Endodermal cell (in vitro differentiated cells): ENCODE results near the gene GNL1. TPM values are rescaled to one million over a fixed set of nuclear protein-coding genes. Genes with fewer than 3 reads are reported as not detected.
"Not testable (repeated sequence)": the region's sequence is repeated elsewhere in the genome, so short reads cannot be mapped to it uniquely, and the experiment has no call there.

Experiments
- DNase-seq: peaks from one replicate; pipeline ENCODE4 v3.0.0-alpha.2; 2017
- H3K27ac ChIP-seq: 2 replicates; pipeline ENCODE4 v1.5.1; 2013; ENCODE audit warnings: mild to moderate bottlenecking, low read depth, low read length, moderate library complexity
- H3K27me3 ChIP-seq: 2 replicates; pipeline ENCODE4 v1.6.1; 2013; ENCODE audit warnings: mild to moderate bottlenecking, low read length, moderate library complexity; ENCODE audit not compliant: insufficient read depth, control insufficient read depth, poor library complexity, severe bottlenecking
- H3K36me3 ChIP-seq: 2 replicates; pipeline ENCODE4 v1.7.0; 2013; ENCODE audit warnings: mild to moderate bottlenecking, low read length, moderate library complexity; ENCODE audit not compliant: control insufficient read depth, insufficient read depth
- H3K4me1 ChIP-seq: one replicate; pipeline ENCODE4 v1.7.0; 2013; ENCODE audit warnings: low read length; ENCODE audit not compliant: control insufficient read depth, insufficient read depth
- H3K4me3 ChIP-seq: 2 replicates; pipeline ENCODE4 v1.5.1; 2013; ENCODE audit warnings: mild to moderate bottlenecking, low read length, moderate library complexity
- H3K9ac ChIP-seq: 2 replicates; pipeline ENCODE4 v1.6.1; 2013; ENCODE audit warnings: mild to moderate bottlenecking, low read length, moderate library complexity; ENCODE audit not compliant: poor library complexity, severe bottlenecking; ENCODE audit errors: extremely low read depth
- H3K9me3 ChIP-seq: 2 replicates; pipeline ENCODE4 v1.6.1; 2013; ENCODE audit warnings: mild to moderate bottlenecking, low read length, moderate library complexity; ENCODE audit not compliant: control insufficient read depth
- H3K27ac Mint-ChIP-seq: 2 replicates; pipeline ENCODE4 v1.8.0; 2020; ENCODE audit warnings: mixed read lengths
- H3K27me3 Mint-ChIP-seq: 2 replicates; pipeline ENCODE4 v1.8.0; 2021; ENCODE audit warnings: mild to moderate bottlenecking, mixed read lengths; ENCODE audit not compliant: insufficient read depth
- H3K36me3 Mint-ChIP-seq: 2 replicates; pipeline ENCODE4 v1.8.0; 2020; ENCODE audit warnings: low read depth, mixed read lengths
- H3K4me1 Mint-ChIP-seq: 2 replicates; pipeline ENCODE4 v1.8.0; 2020; ENCODE audit warnings: mixed read lengths
- H3K4me3 Mint-ChIP-seq: 2 replicates; pipeline ENCODE4 v1.8.0; 2020; ENCODE audit warnings: mild to moderate bottlenecking, moderate library complexity, mixed read lengths
- H3K9me3 Mint-ChIP-seq: 2 replicates; pipeline ENCODE4 v1.8.0; 2020; ENCODE audit warnings: mild to moderate bottlenecking, mixed read lengths
- CTCF ChIP-seq: fragments of 200-600 bp; sonication (generic); conservative IDR thresholded peaks from 2 replicates; pipeline ENCODE4 v1.5.0; 2021; ENCODE audit warnings: antibody characterized with exemption, mild to moderate bottlenecking
- WGBS, 2 experiments: methylation state at CpG; one replicate each; pipeline versions ENCODE4 v1.1.5 to v1.1.7; 2013; ENCODE audit warnings: missing lambda C conversion rate in 2 of 2, mixed read lengths in 1 of 2; ENCODE audit not compliant: insufficient coverage in 1 of 2, insufficient read length in 1 of 2; 5-methylcytosine and 5-hydroxymethylcytosine counted together
- total RNA-seq, 2 donors: library from RNA; stranded (reverse); fragmentation: NEBNext Ultra II Directional in 1 of 2; extraction: Animal tissue kit (Norgen Biotek cat#: 25700) in 1 of 2; gene quantifications; 2 replicates in 1 of 2; 3 replicates in 1 of 2; pipeline ENCODE4 v1.2.1, GENCODE V29; 2021

The GNL1 gene
- total RNA-seq, 2 donors from 2014 or later: 82.1 to 93.5 TPM

GRCh38 chr6:30507849-30508827 lies 48.2 kb downstream of the GNL1 start:
- 92 to 94% methylated on average over 5 of the region's 5 CpGs for WGBS, 2 experiments

GRCh38 chr6:30500421-30501355 lies 55.6 kb downstream of the GNL1 start:
- TF ChIP-seq CTCF: no peak
- H3K9me3 Mint-ChIP-seq: peaks cover 14% of the 10 kb centered on the region
- Histone ChIP-seq H3K27me3 (no peaks in the 10 kb centered on the region), H3K4me1 (no peaks in the 10 kb centered on the region), H3K27ac (no peak overlapping the region), H3K4me3 (no peak overlapping the region), H3K36me3 (no peaks in the 10 kb centered on the region), H3K9me3 (no peaks in the 10 kb centered on the region), H3K9ac (no peak overlapping the region)
- peaks cover 2% of the 10 kb centered on the region for H3K36me3 Mint-ChIP-seq
- no peak overlapping the region for H3K4me3 Mint-ChIP-seq
- 71 to 78% methylated on average over 7 to 10 of the region's 10 CpGs for WGBS, 2 experiments
- DNase-seq: no peak
- no peak overlapping the region for H3K27ac Mint-ChIP-seq
- peaks cover 8% of the 10 kb centered on the region for H3K4me1 Mint-ChIP-seq
- no peaks in the 10 kb centered on the region for H3K27me3 Mint-ChIP-seq

More at GRCh38 chr6:30507849-30508827, 48.2 kb downstream of the GNL1 start:
- Histone ChIP-seq H3K4me1 (no peaks in the 10 kb centered on the region), H3K9ac (no peak overlapping the region), H3K27me3 (no peaks in the 10 kb centered on the region), H3K27ac (no peak overlapping the region), H3K4me3 (no peak overlapping the region), H3K9me3 (no peaks in the 10 kb centered on the region), H3K36me3 (no peaks in the 10 kb centered on the region)
- H3K27ac Mint-ChIP-seq: no peak overlapping the region
- peak; percentile 9 for DNase-seq
- no peaks in the 10 kb centered on the region for H3K4me1 Mint-ChIP-seq
- H3K4me3 Mint-ChIP-seq: no peak overlapping the region
- no peak for TF ChIP-seq CTCF
- no peaks in the 10 kb centered on the region for H3K36me3 Mint-ChIP-seq
- no peaks in the 10 kb centered on the region for H3K9me3 Mint-ChIP-seq
- H3K27me3 Mint-ChIP-seq: no peaks in the 10 kb centered on the region

DNA sequence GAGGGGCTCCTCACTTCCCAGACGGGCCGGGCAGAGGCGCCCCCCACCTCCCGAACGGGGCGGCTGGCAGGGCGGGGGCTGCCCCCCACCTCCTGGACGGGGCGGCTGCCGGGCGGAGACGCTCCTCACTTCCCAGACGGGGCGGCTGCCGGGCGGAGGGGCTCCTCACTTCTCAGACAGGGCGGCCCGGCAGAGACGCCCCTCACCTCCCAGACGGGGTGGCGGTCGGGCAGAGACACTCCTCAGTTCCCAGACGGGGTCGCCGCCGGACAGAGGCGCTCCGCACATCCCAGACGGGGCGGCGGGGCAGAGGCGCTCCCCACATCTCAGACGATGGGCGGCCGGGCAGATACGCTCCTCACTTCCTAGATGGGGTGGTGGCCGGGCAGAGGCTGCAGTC lies 57.6 kb downstream of the GNL1 start:
- H3K27ac Mint-ChIP-seq: not testable (repeated sequence)

More for the DNA sequence above, 57.6 kb downstream of the GNL1 start:
- peaks cover 14% of the 10 kb centered on the region for H3K9me3 Mint-ChIP-seq
- H3K36me3 ChIP-seq, H3K27me3 ChIP-seq, H3K9me3 ChIP-seq, H3K36me3 Mint-ChIP-seq, H3K4me3 ChIP-seq, H3K27ac ChIP-seq, H3K27me3 Mint-ChIP-seq, DNase-seq, H3K4me1 ChIP-seq, H3K9ac ChIP-seq, H3K4me3 Mint-ChIP-seq, H3K4me1 Mint-ChIP-seq: not testable (repeated sequence)
- WGBS, 2 experiments: 89 to 93% methylated on average over 12 to 37 of the region's 37 CpGs
